ENCODE results near the gene RNASEH2A.

The RNASEH2A gene

DNA sequence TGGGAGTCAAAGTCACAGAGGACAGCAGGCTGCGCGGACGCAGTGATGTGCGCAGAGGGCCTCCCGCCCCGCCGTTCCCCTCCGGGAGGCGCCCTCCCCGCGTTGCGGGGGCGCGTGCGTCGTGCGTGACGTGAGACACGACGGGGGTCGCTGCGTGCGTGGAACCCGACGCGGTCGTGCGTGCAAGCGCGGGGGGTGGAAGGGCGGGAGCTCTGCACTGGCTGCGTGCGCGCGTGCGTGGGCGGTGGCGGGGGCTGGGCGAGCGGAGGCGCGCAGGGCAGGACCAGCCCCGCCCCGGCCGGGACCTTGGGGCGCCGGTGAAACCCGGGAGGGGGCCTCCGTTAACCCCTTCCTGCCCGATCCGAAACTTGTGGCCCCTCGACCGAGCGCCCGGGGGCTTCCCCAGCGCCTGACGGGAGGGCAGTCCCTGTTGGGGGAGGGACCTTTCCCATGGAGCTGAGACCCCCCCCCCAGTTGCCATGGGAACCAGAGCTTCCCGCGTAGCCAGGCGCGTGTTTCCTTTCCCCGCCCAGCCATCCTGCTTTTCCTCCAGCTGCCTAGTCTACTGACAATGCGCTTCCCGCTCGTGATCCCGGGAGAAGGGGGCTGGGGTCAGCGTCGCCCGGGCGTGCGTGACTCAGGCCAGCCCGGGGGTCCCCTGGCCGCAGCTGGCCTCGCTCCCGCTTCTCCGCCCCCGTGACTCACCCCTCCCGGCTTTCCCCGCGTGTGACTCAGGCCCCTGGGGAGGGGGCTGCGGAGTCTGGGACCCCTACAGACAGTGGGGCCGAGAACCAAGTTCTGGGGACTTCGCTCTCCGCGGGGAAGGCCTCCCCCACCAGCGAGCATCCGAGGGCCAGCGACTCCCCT is 23.7 kb upstream of the RNASEH2A start:
- peak; percentile 76 to 78 for DNase-seq (ENCODE audit: low read depth in 1 of 2, low spot score in 1 of 2)

DNA sequence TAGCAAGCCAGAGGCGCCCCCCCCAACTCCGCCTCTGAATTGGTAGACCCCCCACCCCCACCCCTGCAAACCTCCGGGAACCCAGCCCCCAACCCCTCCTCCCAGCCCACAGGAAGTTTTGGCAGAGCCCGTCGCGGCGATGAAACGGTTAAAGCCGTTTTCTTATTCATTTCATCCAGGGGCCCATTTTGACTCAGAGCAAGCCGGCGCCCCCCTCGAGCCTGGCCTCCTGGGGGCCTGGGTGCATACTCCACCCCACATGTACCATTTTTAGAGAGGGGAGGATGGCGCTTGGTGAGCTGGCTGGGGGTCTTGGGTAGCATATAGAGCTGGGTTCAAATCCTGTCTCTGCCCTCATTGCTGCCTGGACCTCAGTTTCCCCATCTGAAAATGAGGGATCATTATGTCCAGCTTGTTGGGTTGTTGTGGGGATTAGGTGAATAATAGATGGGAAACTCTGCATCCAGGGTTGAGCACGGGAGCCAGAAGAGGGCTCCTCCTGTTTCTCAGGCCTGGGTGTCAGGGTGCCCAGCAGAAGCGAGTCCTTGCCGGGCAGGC is 23.0 kb upstream of the RNASEH2A start:
- no peak for DNase-seq (ENCODE audit: low read depth in 1 of 2, low spot score in 1 of 2)

DNA sequence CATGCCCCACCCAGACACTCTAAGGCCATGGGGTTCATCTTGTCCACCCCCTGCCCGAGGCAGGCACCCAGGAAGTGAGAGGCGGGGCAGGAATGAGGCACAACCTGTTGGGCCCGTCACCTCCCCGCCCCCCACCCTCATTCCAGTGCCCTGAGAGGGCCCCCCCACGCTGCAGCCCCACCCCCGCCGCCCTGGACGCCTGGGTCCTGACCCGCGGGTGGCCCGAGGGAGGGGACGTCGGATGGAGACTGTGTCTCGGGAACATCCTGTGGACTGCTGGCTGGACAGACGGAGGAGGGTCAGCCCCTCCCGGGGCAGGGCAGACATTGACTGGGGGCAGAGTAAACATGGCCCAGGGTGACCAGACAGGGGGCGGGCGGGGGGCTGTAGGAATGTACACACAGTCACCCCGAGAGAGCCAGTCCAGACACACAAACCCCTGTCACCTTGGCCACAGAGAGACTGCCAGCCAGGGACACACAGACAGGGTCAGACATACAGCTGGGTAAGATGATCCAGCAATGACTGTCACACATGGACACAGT is 22.5 kb upstream of the RNASEH2A start:
- no peak for DNase-seq (ENCODE audit: low read depth in 1 of 2, low spot score in 1 of 2)

DNA sequence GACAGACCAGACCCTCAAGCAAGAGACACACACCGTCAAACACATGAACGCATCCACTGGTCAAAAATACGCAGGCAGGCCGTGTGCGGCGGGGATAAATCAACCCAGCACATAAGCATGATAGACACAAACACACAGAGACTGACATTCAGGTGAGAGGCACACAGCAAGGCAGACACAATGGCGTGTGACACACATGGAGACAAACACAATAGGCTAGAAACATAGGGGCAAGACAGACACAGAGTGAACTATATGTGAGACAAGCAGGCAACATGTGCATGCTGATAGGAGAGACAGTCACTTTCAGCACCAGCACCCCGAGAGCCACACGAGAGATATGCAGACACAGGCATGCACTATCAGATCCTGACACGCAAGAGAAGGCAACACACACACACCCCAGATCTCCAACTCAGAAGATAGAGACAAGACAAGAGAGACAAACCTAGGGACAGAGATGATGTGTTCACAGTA is 22.0 kb upstream of the RNASEH2A start:
- no peak for DNase-seq (ENCODE audit: low read depth in 1 of 2, low spot score in 1 of 2)

DNA sequence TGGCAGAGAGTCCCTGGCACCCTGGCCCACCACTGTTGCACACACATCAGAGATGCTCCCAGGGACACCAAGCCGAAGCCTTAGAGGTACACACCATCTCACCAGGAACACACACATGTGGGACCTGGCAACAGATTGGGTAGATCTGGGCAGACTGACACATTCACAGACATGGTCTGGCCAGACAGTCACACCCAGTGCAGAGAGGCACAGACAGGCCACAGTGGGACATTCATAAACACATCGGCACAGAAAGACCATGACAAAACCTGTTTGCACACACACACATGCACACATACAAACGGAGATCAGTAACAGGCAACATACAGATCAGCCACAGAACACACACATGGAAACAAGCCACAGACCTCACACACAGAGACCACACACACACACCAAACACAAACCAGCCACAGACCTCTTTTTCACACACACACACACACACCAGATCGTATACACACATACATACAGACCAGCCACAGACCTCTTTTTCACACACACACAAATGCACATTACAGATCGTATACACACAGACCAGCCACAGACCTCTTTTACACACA is 21.4 kb upstream of the RNASEH2A start:
- no peak for DNase-seq (ENCODE audit: low read depth in 1 of 2, low spot score in 1 of 2)

DNA sequence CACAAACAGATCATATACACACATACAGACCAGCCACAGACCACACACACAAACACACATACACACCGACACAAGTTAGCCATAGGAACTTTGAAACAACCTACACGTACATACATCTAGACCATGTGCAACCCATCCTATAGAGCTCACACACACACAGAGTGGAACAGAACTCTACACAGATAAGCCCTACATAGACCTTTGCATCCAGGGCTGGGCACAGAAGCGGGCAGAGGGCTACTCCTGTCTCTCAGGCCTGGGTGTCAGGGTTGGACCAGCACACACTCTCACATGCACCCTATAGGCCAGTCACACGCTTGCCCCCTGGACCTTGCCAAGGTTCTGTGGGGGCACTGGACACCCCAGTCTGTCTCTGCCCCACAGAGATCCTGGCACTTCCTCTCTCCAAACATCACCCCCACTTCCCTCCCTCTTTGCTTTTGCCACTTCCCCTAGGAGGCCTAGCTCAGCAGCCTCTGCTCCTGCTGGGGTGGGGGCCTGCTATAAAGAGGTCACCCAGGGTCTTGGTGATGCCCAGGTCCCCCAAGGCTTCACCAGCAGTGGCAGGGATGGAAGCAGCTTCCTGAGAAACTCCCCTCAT is 20.9 kb upstream of the RNASEH2A start:
- DNase-seq (ENCODE audit: low read depth in 1 of 2, low spot score in 1 of 2) = no peak

DNA sequence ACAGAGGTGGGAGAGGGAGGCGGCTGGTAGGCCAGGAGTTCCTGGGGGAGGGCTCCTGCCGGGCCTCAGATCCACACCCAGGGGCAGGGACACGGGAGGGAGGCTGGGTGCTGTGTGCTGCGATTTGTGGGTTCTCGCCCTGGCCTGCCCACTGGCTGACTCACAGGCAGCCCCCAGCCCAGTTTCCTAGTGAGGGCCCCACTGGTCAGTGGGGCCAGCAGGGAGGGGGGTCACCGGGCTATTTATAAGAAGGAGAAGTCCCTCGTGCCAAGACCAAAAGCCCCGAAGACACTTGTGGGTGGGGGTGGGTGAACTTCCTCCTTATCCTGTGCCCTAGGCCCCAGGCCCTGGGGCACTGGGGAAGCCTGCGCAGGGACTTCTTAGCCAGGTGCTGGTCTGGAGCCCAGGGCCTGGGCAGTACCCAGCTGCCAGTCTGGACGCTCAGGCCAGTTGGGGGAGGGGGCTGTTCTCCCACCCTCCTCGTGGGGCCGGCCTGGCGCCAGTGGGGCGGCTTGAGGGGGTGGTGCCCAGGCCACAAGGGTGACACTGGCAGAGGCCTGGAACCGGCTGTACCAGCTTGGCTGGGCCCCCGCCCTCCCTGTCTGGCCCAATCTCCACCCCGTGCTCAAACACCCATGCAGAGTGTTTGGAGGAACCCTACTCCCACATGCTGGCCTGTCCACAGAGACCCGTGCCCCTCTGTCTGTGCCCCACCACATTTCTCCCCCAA is 20.1 kb upstream of the RNASEH2A start:
- DNase-seq (ENCODE audit: low read depth in 1 of 2, low spot score in 1 of 2) = no peak

DNA sequence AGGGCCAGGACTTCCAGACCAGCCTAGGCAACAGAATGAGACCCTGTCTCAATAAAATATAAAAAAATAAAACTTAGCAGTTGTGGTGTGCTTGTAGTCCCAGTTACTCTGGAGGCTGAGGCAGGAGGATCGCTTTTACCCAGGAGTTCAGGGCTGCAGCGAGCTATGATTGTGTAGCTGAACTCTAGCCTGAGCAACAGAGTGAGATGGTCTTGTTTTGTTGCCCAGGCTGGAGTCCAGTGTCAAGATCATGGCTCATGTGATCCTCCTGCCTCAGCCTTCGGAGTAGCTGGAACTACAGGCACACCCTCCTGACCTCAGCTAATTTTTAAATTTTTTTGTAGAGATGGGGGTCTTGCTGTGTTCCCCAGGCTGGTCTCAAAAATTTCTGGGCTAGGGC is 19.4 kb upstream of the RNASEH2A start:
- no peak for DNase-seq (ENCODE audit: low read depth in 1 of 2, low spot score in 1 of 2)

DNA sequence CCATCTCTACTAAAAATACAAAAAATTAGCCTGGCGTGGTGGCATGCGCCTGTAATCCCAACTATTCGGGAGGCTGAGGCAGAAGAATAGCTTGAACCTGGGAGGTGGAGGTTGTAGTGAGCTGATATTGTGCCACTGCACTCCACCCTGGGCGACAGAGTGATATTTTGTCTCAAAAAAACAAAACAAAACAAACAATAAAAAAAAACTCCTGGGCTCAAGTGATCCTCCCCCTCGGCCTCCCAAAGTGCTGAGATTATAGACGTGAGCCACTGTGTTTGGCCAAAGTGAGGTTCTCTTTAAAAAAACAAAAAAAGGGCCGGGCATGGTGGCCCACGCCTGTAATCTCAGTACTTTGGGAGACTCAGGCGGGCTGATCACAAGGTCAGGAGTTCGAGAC is 18.9 kb upstream of the RNASEH2A start:
- no peak for DNase-seq (ENCODE audit: low read depth in 1 of 2, low spot score in 1 of 2)

DNA sequence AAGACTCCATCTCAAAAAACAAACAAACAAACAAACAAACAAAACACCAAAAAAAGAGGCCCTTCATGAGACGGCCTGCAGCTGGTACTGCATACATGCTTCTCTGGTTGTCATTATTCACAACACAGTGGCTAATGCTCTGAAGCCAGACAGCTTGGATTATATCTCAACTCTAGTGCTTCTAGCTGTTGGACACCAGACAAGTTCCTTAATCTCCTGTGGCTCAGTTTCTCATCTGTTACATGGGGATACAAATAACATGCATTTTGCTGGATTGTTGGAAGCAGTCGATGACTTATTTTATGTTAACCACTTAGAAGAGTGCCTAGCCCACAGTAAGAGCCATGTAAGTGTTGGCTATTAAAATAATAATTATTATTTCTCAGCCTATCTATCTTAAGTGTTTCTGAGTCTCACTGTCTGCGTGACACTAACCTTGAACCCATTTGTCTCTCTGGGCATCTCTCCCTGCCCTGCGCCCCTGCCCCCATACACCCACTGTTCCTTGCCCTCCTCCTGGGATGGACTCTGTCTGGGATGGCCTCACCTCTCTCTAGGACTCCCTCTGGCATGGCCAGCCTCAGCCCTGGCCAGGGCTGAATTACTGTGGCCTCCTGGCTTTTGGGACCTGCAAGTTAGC is 18.2 kb upstream of the RNASEH2A start:
- no peak for DNase-seq (ENCODE audit: low read depth in 1 of 2, low spot score in 1 of 2)

DNA sequence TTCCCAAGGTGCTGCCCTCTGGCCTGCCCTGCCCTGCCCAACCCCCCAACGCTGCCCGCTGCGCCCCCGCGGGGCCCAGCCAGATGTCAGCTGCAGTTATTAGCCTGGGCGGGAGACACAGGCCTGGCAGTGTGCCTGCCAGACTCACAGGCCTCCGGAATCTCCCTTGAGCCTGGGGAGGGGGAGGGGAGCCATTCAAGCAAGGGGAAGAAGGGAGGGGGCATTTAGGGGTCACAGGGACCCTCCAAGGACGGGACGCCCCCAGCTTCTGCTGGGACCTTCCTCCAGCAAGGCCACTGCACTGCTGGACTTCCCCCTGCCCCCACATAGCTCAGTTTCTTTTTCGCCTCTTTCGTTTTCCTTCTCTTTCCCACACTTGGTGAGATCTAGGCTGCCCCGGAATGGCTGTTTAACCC is 17.7 kb upstream of the RNASEH2A start:
- no peak for DNase-seq (ENCODE audit: low read depth in 1 of 2, low spot score in 1 of 2)

DNA sequence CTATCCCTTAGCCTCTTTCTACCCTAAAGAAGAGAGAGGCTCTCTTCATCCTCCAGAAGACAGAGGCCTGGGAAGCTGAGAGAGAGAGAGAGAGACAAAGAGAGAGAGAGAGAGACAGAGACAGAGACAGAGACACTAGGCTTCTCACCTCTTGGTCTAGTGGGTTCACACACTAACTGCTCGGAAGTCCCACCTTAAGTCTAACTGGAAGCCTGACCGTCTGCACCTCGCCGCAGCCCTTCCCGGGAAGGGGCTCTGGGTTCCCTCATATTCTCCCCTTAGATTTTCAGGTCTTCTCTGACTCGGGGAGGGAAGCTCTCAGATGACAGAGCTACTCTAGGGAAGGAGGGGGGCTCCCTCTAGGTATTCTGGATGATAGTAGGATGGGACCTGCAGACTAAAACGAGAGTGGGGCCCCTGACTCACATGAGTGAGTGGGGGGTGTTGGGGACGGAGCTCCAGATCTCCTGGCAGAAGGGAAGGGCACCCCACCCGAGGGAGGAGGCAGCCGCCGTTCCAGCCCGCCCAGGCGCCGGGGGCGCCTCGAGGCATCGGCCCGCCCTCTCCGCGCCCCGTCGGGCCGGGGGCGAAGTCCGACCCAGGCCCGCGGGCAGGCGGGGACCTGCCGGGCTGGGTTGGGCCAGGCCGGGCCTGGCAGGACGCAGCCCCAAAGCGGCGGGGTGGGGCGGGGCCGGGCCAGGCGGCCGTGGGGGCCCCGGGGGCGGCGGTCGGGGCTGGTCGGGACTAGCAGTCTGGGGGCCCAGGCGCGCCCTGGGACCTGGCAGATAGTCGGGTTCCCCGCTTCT is 17.1 kb upstream of the RNASEH2A start:
- no peak for DNase-seq (ENCODE audit: low read depth in 1 of 2, low spot score in 1 of 2)

DNA sequence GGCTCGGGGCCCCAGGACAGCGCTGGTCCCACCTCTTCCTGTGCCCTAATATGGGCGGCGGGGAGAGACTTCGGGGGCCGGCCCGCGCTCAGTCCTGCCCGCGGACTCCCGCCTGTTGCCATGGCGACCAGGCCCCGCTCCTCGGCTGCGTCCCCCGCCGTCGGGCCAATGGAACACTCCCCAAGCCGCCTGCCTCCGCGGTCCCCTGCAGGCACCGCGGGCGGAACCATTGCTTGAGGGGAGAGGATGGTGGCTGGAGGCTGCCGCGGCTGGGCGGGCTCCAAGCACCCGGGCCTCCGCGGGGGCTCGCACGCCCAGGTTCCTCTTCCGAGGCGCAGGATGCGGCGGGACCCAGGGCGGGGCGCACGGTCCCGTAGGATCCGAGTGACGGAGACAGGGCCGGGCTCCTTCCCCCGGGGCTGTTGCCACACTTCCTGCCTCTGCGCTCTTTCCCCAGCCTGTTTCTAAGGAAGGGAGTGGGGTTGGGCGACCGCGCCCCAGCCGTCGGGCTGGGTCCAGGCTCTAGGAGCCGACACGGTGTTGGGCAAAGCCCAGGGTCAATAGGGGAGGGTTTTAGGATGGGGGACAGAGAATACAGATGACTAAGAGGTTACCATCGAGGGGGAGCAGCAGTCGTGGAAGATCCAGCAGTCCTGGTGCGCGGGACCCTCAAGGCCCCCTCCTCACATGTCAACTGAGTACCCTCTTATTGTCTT is 16.3 kb upstream of the RNASEH2A start:
- DNase-seq (ENCODE audit: low read depth in 1 of 2, low spot score in 1 of 2) = peak; percentile 77 to 84

DNA sequence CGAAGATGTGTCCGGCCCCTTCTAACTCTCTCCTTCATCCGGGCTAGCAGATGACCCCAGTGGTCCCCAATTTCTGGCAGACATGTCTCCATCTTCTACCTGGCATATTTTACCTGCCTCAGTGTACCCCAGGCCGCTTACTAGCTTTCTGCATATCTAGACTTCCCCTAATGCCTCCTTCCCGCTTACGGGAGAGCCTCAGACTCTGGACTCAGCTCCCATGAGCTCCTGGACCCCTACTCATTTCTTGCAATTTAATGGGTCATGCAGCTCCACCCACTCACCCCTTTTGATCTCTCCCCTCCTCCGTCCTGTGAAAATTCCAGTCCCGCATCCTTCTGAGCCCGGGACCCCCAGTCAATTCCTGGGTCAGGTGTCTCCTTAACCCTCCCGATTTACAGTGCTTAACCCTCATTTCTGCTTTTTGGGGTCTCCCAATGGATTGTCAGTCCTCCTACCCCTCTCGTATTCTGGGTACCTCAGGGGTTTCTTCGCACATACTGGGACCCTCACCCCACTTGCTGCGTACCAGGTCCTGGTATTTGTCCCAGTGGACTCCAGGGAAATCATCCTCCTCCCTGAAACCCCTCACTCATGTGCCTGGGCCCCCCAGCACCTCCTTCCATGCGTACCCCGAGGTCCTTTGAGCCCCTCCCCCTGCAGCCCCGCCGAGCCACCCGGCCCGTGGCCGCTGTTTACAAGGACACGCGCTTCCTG is 15.6 kb upstream of the RNASEH2A start:
- no peak for DNase-seq (ENCODE audit: low read depth in 1 of 2, low spot score in 1 of 2)

DNA sequence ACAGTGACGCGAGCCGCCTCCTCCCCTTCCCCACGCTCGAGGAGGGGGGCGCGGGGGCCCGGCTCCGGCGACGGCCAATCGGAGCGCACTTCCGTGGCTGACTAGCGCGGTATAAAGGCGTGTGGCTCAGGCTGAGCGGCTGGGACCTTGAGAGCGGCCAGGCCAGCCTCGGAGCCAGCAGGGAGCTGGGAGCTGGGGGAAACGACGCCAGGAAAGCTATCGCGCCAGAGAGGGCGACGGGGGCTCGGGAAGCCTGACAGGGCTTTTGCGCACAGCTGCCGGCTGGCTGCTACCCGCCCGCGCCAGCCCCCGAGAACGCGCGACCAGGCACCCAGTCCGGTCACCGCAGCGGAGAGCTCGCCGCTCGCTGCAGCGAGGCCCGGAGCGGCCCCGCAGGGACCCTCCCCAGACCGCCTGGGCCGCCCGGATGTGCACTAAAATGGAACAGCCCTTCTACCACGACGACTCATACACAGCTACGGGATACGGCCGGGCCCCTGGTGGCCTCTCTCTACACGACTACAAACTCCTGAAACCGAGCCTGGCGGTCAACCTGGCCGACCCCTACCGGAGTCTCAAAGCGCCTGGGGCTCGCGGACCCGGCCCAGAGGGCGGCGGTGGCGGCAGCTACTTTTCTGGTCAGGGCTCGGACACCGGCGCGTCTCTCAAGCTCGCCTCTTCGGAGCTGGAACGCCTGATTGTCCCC is 14.9 kb upstream of the RNASEH2A start, which contains the start of gene JUNB:
TSS of gene JUNB (plus strand) at position 142 of the 706 bp plus-strand sequence. CDS start at position 428, 286 bp downstream.
- peak; percentile 93 to 95 for DNase-seq (ENCODE audit: low read depth in 1 of 2, low spot score in 1 of 2)

DNA sequence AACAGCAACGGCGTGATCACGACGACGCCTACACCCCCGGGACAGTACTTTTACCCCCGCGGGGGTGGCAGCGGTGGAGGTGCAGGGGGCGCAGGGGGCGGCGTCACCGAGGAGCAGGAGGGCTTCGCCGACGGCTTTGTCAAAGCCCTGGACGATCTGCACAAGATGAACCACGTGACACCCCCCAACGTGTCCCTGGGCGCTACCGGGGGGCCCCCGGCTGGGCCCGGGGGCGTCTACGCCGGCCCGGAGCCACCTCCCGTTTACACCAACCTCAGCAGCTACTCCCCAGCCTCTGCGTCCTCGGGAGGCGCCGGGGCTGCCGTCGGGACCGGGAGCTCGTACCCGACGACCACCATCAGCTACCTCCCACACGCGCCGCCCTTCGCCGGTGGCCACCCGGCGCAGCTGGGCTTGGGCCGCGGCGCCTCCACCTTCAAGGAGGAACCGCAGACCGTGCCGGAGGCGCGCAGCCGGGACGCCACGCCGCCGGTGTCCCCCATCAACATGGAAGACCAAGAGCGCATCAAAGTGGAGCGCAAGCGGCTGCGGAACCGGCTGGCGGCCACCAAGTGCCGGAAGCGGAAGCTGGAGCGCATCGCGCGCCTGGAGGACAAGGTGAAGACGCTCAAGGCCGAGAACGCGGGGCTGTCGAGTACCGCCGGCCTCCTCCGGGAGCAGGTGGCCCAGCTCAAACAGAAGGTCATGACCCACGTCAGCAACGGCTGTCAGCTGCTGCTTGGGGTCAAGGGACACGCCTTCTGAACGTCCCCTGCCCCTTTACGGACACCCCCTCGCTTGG is 14.1 kb upstream of the RNASEH2A start:
- DNase-seq (ENCODE audit: low read depth in 1 of 2, low spot score in 1 of 2) = peak in 1 of 2 donors; percentile 64

DNA sequence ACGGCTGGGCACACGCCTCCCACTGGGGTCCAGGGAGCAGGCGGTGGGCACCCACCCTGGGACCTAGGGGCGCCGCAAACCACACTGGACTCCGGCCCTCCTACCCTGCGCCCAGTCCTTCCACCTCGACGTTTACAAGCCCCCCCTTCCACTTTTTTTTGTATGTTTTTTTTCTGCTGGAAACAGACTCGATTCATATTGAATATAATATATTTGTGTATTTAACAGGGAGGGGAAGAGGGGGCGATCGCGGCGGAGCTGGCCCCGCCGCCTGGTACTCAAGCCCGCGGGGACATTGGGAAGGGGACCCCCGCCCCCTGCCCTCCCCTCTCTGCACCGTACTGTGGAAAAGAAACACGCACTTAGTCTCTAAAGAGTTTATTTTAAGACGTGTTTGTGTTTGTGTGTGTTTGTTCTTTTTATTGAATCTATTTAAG is 13.5 kb upstream of the RNASEH2A start:
- DNase-seq (ENCODE audit: low read depth in 1 of 2, low spot score in 1 of 2) = no peak
